Measurements from ENCODE around the gene ANXA9.

ANXA9 gene, protein sequence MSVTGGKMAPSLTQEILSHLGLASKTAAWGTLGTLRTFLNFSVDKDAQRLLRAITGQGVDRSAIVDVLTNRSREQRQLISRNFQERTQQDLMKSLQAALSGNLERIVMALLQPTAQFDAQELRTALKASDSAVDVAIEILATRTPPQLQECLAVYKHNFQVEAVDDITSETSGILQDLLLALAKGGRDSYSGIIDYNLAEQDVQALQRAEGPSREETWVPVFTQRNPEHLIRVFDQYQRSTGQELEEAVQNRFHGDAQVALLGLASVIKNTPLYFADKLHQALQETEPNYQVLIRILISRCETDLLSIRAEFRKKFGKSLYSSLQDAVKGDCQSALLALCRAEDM

DNA sequence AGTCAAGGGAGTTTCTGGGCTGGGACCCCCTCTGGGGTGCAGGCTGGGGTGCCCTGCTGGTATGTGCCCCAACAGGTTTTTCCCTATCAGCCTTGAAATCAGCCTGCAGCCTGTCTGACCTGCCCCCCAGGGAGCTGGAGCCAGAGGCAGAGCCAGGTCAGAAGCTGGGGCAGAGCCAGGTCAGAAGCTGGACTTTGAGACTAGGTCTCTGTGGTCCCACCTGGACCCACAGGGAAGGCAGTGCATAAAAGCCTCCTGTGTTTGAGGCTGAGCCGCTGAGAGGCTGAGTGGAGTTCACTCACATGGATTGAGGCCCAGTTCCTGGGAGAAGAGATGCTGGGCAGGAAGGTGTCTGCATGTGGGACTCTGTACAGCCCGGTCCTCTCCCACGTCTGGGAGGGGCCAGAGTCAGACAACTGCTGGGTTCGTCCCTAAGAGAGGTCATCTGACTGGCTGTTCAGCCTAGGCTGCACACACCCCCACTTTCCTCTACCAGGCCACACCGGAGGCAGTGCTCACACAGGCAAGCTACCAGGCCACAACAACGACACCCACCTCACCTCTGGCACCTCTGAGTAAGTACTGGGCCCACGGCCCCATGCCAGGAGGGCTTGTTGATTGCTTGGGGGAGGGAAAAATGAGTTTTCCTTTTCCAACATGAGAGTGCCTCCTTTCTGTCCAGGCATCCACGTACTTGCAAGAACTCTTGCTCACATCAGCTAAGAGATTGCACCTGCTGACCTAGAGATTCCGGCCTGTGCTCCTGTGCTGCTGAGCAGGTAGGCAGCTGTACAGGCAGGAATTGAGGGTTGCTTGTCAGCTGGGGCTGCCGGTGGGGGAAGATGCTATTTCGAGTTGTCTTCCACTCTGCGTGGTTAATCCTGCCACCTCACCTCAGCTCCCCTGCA, at the start of gene ANXA9:
TSS of gene ANXA9 (plus strand) at position 488 of the 908 bp plus-strand sequence. CDS start 814 bp downstream, outside the sequence.
- DNase-seq (ENCODE audit: low read depth): no peak

DNA sequence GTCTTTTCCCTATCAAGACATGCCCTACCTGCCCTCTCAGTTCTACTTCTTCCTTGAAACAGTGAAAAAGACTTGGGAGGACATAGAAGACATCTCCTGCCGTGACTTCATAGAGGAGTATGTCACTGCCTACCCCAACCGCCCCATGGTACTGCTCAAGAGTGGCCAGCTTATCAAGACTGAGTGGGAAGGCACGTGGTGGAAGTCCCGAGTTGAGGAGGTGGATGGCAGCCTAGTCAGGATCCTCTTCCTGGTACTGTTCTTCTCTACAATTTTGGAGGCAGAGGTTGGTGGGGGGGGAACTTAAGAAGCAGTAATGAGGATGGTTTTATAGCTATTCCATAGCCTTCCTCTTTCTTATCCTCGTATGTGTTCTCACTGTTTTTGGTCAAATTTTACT, 37.2 kb upstream of the ANXA9 start:
- no peak for DNase-seq (ENCODE audit: low read depth)

DNA sequence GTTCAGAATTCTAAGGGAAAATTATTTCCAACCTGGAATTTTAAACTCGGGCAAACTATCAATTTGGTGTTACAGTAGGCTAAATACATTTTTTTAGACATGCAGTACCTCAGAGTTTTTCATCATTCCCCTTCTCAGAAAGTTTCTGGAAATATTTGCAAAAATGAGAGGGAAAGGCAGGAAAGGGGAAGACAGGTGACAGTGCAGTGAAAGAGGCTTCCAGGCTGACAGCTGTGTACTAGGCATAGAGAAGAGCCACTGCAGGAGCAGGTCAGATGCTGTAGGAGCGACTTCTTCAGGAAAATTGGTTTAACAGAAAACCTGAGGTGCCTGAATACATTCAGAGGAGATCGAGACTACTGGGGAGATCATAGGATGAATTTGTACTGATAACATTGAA, 27.4 kb upstream of the ANXA9 start:
- no peak for DNase-seq (ENCODE audit: low read depth)

DNA sequence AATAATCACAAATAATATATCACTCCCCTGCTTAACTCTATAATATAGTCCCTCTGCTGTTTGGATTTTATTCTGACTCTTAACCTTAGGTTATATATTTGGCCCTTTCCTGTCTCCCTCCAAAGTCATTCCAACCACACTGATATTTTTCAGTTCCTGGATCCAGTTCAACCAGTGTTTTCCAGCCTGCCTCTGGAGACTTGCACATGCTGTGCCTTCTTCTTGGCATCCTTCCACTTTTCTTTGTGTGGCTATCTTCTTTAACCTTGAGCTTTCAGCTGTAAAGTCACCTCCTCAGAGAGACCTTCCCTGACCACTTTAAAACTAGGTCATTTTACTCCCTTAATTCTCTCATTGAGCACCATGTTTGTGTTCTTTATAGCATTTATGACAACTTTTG, 26.8 kb upstream of the ANXA9 start:
- no peak for DNase-seq (ENCODE audit: low read depth)

DNA sequence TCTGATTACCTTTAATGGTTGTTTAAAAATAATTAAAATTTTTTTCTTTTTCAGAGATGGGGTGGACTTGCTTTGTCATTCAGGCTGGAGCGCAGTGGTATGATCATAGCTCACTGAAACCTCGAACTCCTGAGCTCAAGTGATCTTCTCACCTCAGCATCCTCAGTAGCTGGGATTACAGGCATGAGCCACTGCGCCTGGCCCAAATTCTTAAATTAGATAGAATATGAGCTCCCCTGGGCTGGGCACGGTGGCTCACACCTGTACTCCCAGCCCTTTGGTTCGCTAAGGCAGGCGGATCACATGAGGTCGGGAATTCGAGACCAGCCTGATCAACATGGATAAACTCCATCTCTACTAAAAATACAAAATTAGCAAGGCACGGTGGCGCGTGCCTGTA, 24.4 kb upstream of the ANXA9 start:
- no peak for DNase-seq (ENCODE audit: low read depth)

DNA sequence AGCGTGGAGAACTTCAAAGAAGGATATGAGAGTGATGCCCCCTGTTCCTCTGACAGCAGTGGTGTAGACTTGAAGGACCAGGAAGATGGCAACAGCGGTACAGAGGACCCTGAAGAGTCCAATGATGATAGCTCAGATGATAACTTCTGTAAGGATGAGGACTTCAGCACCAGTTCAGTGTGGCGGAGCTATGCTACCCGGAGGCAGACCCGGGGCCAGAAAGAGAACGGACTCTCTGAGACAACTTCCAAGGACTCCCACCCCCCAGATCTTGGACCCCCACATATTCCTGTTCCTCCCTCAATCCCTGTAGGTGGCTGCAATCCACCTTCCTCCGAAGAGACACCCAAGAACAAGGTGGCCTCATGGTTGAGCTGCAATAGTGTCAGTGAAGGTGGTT, 21.4 kb upstream of the ANXA9 start:
- DNase-seq (ENCODE audit: low read depth): no peak

DNA sequence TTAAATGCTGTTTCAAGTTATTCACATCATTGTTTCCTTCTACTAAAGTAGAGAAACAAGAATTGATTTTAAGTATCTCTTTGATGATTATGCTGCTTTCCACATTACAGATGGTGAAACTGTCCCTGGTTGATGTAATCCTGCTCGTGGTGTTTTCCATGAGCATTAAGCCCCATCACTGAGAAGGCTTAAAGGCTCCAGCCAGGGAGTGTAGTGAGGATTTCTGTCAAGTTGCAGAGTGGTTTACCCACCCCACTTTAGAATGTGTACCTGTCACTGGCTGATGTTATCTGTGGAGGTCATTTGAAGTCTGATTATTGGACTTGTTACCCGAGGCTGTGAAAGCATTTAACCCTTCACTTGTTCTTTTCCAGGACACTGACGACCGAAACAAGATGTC, 20.3 kb upstream of the ANXA9 start:
- peak; percentile 40 for DNase-seq (ENCODE audit: low read depth)

DNA sequence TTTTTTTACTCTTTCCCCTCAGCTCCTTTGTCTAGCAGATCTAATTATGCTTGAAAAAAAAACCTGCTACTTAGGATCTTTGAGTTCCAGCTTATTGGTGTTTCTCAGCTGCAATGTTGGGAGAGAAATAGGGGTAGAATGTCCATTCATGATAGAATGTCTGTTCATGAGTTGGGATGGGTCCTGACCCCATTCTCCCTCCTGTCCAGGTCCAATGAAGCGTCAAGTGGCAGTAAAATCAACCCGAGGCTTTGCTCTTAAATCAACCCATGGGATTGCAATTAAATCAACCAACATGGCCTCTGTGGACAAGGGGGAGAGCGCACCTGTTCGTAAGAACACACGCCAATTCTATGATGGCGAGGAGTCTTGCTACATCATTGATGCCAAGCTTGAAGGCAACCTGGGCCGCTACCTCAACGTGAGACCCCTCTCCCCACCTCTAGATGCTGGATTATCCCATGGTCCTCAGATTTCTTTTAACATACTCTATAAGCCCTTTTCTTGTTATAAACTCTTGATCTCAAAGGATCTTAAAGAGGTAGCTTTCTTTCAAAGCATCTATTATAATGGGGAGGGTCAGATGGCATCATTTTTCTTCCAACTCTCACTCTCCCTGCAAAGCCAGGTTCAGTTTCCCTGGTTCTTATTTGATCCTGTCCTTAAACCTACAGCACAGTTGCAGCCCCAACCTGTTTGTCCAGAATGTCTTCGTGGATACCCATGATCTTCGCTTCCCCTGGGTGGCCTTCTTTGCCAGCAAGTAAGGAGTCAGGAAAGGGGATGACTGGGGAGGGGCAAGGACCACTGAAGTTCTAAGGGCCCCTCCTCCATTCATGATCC, 18.6 kb upstream of the ANXA9 start:
- no peak for DNase-seq (ENCODE audit: low read depth)

DNA sequence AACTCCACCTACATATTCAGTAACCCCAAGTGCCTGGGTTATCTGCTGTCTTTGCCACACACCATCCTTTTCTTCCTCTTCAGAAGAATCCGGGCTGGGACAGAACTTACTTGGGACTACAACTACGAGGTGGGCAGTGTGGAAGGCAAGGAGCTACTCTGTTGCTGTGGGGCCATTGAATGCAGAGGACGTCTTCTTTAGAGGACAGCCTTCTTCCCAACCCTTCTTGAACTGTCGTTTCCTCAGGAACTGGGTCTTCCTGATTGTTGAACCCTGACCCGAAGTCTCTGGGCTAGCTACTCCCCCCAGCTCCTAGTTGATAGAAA, 18.0 kb upstream of the ANXA9 start:
- DNase-seq (ENCODE audit: low read depth): no peak

DNA sequence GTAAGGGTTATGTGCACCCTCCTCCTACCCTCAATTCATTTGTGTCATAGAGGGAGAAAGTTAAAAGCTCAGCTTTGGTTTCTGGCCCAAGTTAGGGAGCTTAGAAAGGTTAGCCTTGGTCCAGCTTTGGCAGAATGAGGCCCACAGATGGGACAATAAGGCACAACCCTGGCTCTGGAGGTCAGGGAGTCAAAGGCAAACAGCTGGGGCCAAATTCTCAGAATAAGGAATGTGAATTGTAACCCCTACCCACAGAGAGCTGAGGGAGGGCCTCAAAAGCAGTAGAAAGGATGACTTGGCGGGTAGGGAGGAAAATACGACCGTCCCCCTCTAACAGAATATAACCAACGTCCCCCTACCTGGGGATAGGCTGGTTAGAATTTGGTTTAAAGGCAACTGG, 16.5 kb upstream of the ANXA9 start:
- DNase-seq (ENCODE audit: low read depth): no peak

DNA sequence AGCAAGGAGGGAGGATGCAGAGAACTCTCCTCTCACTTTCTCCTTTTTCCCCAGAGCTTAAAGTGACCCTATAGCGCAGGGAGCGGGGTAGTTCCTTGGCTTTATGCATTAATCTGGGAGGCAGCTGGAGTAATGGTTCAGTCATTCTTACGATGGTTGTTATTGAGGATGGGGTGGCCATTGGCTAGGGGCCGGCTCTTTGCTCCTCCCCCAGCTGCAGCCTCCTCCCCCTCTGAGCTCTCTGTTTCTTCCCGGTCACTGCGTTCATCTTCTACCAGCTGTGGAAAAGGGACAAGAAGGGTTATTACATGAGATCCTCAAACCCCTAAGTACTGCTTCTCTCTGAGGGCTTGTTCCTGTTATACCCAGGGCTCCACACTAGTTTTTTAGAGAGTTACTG, 16.1 kb upstream of the ANXA9 start:
- no peak for DNase-seq (ENCODE audit: low read depth)

DNA sequence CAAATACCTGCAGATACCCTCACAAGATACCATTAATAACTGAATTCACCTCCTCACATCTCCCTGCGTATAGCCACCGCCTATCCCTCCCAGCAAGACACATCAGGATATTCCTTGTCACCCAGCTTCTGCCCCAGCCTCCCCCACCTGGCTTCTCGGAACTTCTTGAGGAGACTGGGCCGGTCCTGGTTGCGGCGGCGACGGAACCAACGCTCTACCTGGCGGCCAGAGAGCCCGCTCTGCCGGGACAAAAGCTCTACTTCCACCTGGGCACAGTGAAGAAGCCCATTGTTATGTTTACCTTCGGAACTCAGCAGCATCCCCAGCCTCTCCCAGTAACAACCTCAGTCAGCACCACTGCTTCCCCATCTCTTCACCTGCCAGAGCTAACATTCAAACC, 14.2 kb upstream of the ANXA9 start:
- DNase-seq (ENCODE audit: low read depth): no peak

DNA sequence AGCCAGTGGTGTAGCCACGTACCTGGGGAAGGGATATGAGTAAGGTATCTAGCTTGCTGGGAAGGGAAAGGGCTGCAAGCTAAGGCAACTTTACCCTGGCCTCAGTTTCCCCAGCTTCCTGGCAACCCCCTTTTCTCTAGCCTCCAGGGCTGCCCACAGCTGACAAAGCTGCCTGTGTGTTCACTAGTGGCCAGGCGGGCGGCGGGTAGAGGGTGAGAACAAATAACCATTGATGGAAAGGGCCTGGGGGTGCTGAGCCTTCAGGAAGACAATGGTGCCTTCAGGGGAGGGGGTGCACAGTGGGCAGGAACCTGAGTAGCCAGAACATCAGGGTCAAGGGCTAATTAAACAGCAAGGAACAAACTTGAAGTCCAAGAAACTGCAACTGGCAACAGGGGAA, 13.6 kb upstream of the ANXA9 start:
- DNase-seq (ENCODE audit: low read depth): no peak

DNA sequence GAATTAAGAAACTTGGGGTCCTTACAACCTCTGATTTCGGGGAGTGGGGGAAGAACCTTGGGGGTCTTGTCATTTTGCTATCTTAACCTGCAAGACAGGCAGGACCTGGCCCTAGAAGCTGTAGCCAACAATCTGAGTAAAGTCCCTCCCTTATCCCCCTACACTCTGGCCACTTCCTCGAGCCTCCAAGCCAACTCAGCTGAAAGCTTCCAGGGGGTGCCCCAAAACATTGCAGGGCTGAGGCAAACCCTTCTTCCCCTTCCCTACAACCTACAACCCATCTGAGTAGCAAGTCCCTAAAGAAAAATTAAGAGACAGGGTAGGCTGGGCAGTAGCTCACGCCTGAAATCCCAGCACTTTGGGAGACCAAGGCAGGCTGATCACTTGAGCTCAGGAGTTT, 12.5 kb upstream of the ANXA9 start:
- no peak for DNase-seq (ENCODE audit: low read depth)

DNA sequence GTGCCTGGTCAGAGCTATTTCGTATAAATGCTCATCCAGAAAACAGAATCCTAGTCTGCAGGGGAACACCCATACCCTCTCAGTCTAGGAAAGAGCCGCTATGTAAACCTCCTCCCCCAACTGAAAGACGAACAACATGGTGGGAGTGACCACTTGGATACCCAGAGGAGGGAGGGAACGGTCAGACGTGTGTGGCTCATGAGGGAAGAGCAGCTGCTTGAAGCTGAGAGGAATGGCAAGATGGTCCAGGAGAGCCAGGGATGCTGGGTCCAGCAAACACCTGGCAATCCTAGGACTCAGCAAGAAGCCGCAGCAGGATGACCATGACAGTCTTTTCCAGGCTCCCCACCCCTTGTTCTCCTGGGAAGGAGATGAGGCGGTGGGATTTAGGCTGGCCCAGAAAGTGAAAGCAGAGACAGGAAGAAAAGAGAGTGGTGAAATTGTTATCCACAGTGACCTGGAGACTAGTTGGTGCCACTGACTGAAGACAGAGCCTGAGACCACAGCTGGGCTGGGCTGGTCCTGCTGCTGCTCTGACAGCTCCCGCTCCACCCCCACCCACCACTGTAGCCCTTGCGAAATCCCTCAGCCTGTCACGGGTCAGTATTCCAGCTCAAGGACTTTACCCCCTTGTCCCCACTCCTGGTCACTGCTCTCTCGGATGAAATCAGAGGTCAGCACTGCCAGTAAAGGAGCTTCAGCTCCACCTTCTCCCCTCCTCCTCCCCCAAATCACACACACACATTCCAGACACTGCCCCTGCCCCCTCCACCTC, 11.1 kb upstream of the ANXA9 start:
- peak; percentile 66 for DNase-seq (ENCODE audit: low read depth)

DNA sequence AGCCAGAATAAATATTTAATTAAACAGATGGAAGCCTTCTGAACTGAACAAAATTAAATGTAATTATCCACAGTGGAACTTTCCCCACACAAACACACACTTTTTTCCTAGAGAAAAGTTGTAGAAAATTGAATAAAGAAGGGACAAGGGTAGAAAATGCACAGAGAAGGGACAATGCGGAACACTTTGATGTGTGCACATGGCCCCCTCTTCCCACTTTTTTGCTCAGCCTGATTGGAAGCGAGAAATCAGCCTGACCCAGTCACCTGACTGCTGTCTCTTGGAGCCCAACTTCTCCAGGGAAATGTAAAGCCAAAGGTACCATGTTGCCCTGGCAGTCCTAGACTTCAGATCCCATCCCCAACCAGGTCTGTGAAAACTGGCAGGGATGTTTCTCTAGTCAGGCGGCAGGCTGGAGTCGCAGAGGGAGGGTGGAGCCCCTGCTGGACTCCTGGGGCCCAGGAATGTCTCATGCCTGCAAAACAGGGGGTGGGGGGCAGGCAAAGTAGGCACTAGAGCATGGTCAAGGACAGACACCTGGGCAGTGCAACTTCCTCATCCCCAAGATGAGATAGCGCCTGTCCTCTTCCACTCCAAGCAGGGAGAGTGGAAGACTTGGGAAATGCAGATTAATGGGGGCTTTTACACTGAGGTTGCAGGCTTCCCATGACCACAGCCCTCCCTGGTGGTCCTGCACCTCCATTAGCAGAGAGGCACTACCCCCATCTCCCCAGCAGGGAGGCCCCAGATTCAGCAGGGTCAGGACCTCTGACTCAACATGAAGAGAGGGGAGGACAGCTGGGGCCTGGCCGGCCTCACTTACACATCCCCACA, 10.3 kb upstream of the ANXA9 start:
- DNase-seq (ENCODE audit: low read depth): no peak

DNA sequence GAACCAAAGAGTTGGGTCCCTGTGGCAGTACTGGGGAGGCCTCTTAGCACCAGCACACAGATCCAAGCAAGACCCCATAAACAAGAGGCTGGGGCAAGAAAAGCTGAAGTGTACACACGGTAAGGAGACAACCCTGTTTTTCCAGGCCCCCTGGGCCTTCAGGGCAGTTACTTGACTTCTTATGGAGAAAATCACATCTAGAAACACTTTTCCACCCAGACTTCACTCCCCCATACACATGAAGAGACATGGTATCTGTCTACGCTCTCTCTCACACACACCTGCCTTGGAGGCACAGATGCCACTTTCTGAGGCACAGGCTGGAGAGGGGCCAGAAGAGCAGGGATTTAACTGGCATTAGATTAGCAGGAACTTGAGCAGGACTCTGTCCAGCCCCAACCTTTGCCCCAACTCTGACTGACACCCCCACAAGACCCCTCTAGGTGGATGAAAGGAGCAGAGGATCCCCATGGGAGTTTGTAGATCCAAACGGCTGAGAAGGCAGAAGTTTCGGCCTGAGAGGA, 9.6 kb upstream of the ANXA9 start:
- no peak for DNase-seq (ENCODE audit: low read depth)

DNA sequence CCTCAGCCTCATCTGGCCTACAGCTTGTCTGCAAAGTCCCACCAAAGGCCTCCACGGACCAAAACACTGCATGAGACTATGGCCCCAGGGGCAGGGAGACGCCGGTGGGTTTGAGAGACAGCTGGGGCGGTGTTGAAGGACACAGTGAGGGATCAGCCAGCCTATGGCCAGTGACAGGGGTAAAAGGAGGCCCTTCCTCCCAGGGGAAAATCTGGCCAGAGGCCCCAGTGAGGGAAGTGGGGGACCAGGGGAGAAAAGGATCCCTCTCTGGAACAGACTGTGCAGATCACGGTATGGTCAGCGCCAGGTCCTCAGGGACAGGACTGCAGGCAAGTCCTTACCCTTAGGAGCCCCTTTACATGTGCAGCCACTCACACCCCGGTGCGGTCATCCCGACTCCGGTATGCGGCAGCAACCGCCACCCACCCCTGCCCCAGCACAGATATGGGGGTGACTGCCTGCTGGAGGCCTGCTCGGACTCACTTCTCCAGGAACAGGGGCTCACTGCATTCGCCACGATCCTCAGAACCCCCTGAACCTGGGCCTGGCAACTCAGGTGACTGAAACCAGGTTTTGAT, 8.7 kb upstream of the ANXA9 start:
- peak; percentile 30 for DNase-seq (ENCODE audit: low read depth)

DNA sequence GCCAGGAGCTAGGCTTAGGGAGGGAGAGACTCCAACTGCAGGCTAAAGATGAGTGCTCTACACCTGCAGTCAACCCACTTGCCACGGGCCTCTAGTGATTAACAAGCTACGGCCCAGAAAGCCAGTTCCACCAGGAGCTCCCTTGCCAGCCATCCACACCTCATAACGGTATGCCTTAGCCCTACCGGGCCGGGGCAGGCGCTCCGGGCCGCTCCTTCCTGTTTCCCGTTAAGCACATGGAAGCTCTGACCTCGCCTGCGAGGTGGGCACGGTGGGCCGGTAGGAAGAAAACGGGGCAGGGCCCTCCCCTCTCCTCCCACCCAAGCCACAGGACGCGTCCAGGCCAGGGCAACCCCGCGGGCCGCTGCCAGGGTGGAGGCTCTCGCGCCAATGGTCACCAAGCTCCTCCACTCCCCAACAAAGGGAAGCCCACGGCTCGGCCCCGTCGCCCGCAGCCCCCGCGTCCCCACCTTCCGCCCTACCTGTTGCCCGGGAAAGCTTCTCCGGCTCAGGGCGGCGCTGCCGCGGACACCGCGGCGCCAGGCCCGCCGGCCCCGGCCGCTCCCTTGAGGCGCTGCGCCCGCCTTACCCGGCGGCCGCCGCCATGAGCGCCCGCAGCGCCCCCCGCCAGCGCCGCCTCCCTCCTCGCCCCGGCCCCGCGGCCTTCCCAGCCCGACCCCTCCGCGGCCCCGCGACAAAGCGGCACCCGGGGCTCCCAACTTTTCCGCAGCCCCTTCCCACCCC, 8.1 kb upstream of the ANXA9 start:
- DNase-seq (ENCODE audit: low read depth): no peak
